C4-2B (cell line): ENCODE results near the gene IGDCC3.

Experiments used
- ZFX ChIP-seq: fragments of 450-650 bp; IDR thresholded peaks from 2 replicates; pipeline ENCODE4 v1.6.1; 2017
- TF ChIP-seq, protein P1 (sequence below): fragments of 450-650 bp; conservative IDR thresholded peaks from 2 replicates; pipeline ENCODE4 v1.5.1; 2017; ENCODE audit warnings: mild to moderate bottlenecking

DNA sequence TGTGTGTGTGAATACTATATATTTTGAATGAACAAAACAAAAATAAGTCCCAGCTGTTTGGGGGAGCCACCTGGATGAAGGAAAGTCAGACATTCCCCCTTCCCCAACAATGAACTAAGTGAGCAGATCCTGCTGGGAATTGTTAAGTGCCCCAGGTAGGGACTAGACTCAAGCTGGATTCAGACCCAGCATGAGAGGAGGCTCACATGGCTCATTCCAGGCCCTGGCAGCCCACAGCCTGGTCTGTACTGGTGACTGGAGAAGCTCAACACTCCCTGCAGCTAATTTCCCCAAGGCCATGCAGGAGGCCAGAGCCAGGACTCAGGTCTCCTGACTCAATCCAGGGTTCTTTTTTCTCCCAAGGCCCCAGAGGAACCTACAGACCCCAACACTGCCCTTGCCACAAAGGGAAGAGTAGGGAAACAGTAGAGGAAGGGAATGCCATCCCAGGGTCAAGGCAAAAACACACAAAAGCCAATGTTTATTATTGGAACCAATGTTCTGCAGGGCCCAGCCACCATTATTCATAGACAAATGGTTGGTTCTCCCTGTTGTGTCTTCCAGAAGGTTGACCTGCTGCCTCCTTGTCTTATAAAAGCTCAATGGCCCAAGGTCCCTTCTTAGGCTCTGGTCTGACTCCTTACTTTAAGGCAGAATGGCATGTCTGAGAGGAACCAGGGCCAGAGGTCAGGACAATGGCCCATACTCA, 35.4 kb upstream of the IGDCC3 start:
- TF ChIP-seq, protein P1, sequence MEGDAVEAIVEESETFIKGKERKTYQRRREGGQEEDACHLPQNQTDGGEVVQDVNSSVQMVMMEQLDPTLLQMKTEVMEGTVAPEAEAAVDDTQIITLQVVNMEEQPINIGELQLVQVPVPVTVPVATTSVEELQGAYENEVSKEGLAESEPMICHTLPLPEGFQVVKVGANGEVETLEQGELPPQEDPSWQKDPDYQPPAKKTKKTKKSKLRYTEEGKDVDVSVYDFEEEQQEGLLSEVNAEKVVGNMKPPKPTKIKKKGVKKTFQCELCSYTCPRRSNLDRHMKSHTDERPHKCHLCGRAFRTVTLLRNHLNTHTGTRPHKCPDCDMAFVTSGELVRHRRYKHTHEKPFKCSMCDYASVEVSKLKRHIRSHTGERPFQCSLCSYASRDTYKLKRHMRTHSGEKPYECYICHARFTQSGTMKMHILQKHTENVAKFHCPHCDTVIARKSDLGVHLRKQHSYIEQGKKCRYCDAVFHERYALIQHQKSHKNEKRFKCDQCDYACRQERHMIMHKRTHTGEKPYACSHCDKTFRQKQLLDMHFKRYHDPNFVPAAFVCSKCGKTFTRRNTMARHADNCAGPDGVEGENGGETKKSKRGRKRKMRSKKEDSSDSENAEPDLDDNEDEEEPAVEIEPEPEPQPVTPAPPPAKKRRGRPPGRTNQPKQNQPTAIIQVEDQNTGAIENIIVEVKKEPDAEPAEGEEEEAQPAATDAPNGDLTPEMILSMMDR, result no peak
- no peak for TF ChIP-seq ZFX
